ENCODE results near the gene PARD3.

GRCh38 chr10:34492081-34492480, 323.0 kb downstream of the PARD3 start:
- no peak for TF ChIP-seq POLR2AphosphoS5 (IDR thresholded peaks at IDR 0.05; ENCODE audit: low read depth, low read length)
- TF ChIP-seq SIN3A (IDR thresholded peaks at IDR 0.05; ENCODE audit: borderline replicate concordance, insufficient read depth, low read length) = no peak
- no peak for TF ChIP-seq REST (IDR thresholded peaks at IDR 0.05; ENCODE audit: insufficient read depth in 1 of 2, low read depth in 2 of 2, low read length in 2 of 2)
- no peak for TF ChIP-seq TAF1 (IDR thresholded peaks at IDR 0.05; ENCODE audit: borderline replicate concordance, insufficient read depth, low read length)
